HG03159 (cell line): ENCODE results near the gene ZFAND2B.

ENCODE experiments used
- ATAC-seq: cut with Tn5 transposase; IDR thresholded peaks from one replicate; pipeline ENCODE4 v1.9.1; 2021; ENCODE audit warnings: mild to moderate bottlenecking, moderate library complexity; ENCODE audit not compliant: unreplicated experiment

ZFAND2B gene

GRCh38 chr2:219220652-219221402, 14.2 kb downstream of the ZFAND2B start:
- ATAC-seq, result no peak

- ATAC-seq, result no peak
Observed at GRCh38 chr2:219221957-219222518, 15.5 kb downstream of the ZFAND2B start.

GRCh38 chr2:219223831-219224610, 17.4 kb downstream of the ZFAND2B start:
- no peak for ATAC-seq

- no peak for ATAC-seq
Observed at GRCh38 chr2:219225350-219225749, 18.8 kb downstream of the ZFAND2B start.

GRCh38 chr2:219228041-219228910, 21.7 kb downstream of the ZFAND2B start:
- no peak for ATAC-seq

GRCh38 chr2:219228911-219229304, 22.3 kb downstream of the ZFAND2B start:
- ATAC-seq, result peak; percentile 0

- ATAC-seq, result peak; percentile 97
Observed at GRCh38 chr2:219229305-219230058, 22.9 kb downstream of the ZFAND2B start, which contains the start of the genes ANKZF1 and ATG9A. Gene ANKZF1, plus strand, starts transcription at chr2:219229806. Its CDS starts 452 bp downstream, at chr2:219230258. Gene ATG9A, minus strand, starts transcription at chr2:219229636. Its CDS starts 1,612 bp downstream, at chr2:219228024.

GRCh38 chr2:219230059-219230540, 23.5 kb downstream of the ZFAND2B start:
- no peak for ATAC-seq

- no peak for ATAC-seq
Observed at GRCh38 chr2:219234331-219234730, 27.7 kb downstream of the ZFAND2B start.

- ATAC-seq, result no peak
Observed at GRCh38 chr2:219243291-219243761, 36.7 kb downstream of the ZFAND2B start.

GRCh38 chr2:219244789-219245147, 38.2 kb downstream of the ZFAND2B start:
- no peak for ATAC-seq

- ATAC-seq, result peak; percentile 67
Observed at GRCh38 chr2:219245148-219245898, 38.7 kb downstream of the ZFAND2B start, which contains the start of the genes GLB1L and STK16. Gene GLB1L, minus strand, starts transcription at chr2:219245444. Its CDS starts 1,871 bp downstream, at chr2:219243573. Gene STK16, plus strand, starts transcription at chr2:219245479. Its CDS starts 521 bp downstream, at chr2:219246000.

GRCh38 chr2:219245899-219246230, 39.3 kb downstream of the ZFAND2B start:
- ATAC-seq, result no peak

GRCh38 chr2:219246559-219246958, 40.0 kb downstream of the ZFAND2B start:
- ATAC-seq, result no peak

GRCh38 chr2:219247678-219248642, 41.4 kb downstream of the ZFAND2B start:
- no peak for ATAC-seq

- ATAC-seq, result no peak
Observed at GRCh38 chr2:219248845-219249202, 42.2 kb downstream of the ZFAND2B start.

- peak; percentile 45 for ATAC-seq
Observed at GRCh38 chr2:219249203-219249980, 42.8 kb downstream of the ZFAND2B start.
